Fibroblast of pulmonary artery (primary cell): ENCODE data around the gene TCF7L2.

ENCODE experiments used
- DNase-seq: peaks from one replicate; pipeline ENCODE4 v3.0.0-alpha.2; 2010; ENCODE audit warnings: low read depth
- H3K4me3 ChIP-seq: replicated peaks from 2 replicates; pipeline ENCODE4 v1.5.1; 2011; ENCODE audit warnings: low read depth, mild to moderate bottlenecking, control low read depth, low read length, moderate library complexity
- CTCF ChIP-seq: IDR thresholded peaks from 2 replicates; pipeline ENCODE4 v1.5.1; 2011; ENCODE audit warnings: mild to moderate bottlenecking, control low read depth, low read length, inconsistent platforms; ENCODE audit errors: missing control alignments

The TCF7L2 gene

GRCh38 chr10:112913255-112913654 lies 36.8 kb upstream of the TCF7L2 start:
- no peak for DNase-seq
- TF ChIP-seq CTCF = no peak
- H3K4me3 ChIP-seq = no peak overlapping the region

GRCh38 chr10:112913661-112914287 lies 36.3 kb upstream of the TCF7L2 start:
- DNase-seq = no peak
- TF ChIP-seq CTCF = no peak
- H3K4me3 ChIP-seq = no peak overlapping the region

DNA sequence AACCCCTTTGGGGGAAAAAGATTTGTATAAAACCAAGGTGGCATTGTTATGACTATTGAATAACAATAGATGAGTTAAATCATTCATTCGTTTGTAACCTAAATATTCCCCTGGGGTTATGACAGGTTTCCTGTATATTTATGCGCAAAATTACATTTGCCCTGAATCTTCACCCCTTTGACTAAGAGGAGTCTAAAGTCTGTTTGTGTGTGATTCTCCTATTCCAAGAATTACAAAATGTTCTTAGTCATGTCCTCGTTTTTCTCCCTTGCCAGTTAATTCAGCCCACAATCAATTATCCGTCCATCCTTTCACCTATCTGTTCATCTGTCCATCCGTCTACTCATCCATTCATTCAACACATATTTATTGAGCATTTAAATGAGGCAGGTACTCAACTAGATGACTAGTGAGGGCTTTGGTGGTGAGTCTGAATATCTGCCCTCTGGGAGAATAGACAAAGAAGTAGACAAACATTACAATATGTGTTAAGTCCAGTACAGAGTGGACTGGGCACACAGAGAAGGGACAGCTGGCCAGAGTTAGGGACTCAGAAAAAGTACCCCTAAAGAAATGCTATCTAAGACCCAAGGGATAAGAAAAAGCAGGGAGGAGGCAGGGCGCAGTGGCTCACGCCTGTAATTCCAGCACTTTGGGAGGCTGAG lies 35.6 kb upstream of the TCF7L2 start:
- no peak overlapping the region for H3K4me3 ChIP-seq
- no peak for DNase-seq
- TF ChIP-seq CTCF = no peak

GRCh38 chr10:112915590-112916572 lies 34.2 kb upstream of the TCF7L2 start:
- DNase-seq = no peak
- no peak for TF ChIP-seq CTCF
- H3K4me3 ChIP-seq = no peak overlapping the region

GRCh38 chr10:112917681-112918080 lies 32.4 kb upstream of the TCF7L2 start:
- TF ChIP-seq CTCF = no peak
- H3K4me3 ChIP-seq = no peak overlapping the region
- no peak for DNase-seq

DNA sequence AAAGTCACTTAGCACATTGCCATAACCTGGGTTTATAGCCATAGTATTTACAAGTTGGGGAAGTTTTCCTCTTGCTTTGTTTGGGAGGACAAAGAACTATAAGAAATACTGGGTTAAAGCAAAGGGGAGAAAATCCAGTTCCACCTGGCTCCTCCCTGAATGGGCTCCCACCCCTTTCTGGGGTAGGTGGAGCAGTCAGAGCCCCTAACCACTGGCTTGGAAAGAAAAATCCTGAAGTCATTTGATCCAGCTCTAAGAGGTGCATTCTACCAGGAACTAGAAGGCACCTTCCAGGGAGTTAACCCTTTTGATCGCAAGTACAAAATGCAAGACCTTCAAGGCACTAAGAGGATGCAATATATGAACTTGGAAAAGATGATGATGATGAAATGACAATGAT lies 31.3 kb upstream of the TCF7L2 start:
- no peak overlapping the region for H3K4me3 ChIP-seq
- DNase-seq = no peak
- no peak for TF ChIP-seq CTCF
